GM19438 (cell line): ENCODE results near the gene GSK3A.

Experiments used
- ATAC-seq: cut with Tn5 transposase; IDR thresholded peaks from one replicate; pipeline ENCODE4 v1.9.1; 2021; ENCODE audit warnings: low read depth; ENCODE audit not compliant: unreplicated experiment

The GSK3A gene

GRCh38 chr19:42242512-42243409 is at the start of gene GSK3A:
Gene GSK3A (minus strand): TSS chr19:42242602. CDS start chr19:42242465, 137 bp downstream.
- ATAC-seq, result peak; percentile 61

- no peak for ATAC-seq
Observed at GRCh38 chr19:42291435-42291810, 49.0 kb upstream of the GSK3A start.

DNA sequence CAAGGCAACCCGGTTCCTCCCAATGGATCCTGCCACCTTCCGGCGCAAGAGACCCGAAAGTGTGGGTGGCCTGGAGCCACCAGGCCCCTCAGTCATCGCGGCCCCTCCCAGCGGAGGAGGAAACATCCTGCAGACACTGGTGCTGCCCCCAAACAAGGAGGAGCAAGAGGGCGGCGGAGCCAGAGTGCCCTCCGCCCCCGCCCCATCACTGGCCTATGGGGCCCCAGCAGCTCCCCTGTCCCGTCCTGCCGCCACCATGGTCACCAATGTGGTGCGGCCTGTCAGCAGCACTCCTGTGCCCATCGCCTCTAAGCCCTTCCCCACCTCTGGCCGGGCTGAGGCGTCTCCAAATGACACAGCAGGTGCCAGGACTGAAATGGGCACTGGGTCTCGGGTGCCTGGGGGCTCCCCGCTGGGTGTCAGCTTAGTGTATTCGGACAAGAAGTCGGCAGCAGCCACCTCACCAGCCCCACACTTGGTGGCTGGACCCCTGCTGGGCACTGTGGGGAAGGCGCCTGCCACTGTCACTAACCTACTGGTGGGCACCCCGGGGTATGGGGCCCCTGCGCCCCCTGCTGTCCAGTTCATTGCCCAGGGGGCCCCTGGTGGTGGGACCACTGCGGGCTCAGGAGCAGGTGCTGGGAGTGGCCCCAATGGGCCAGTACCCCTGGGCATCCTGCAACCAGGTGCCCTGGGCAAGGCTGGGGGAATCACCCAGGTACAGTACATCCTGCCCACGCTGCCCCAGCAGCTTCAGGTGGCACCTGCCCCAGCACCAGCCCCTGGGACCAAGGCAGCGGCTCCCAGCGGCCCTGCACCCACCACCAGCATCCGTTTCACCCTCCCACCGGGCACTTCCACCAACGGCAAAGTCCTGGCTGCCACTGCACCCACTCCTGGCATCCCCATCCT is 48.4 kb upstream of the GSK3A start:
- no peak for ATAC-seq

DNA sequence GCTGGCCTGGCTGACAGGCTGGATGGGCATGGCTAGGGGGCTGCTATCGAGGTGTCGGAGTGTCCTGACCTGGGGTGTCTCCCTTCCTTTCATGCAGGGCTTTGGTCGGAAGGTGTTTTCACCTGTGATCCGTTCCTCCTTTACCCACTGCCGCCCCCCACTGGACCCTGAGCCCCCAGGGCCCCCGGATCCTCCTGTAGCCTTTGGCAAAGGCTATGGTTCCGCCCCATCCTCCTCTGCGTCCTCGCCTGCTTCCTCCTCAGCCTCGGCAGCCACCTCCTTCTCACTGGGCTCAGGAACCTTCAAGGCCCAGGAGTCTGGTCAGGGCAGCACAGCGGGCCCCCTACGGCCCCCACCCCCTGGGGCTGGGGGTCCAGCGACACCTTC is 47.7 kb upstream of the GSK3A start:
- ATAC-seq, result no peak

GRCh38 chr19:42289556-42290041 is 47.2 kb upstream of the GSK3A start:
- ATAC-seq, result no peak

- ATAC-seq, result no peak
Observed at GRCh38 chr19:42288881-42289555, 46.6 kb upstream of the GSK3A start.

- no peak for ATAC-seq
Observed at GRCh38 chr19:42288387-42288786, 46.0 kb upstream of the GSK3A start.

GRCh38 chr19:42287827-42288107 is 45.4 kb upstream of the GSK3A start:
- ATAC-seq, result no peak

- no peak for ATAC-seq
Observed at GRCh38 chr19:42287017-42287826, 44.8 kb upstream of the GSK3A start.

- no peak for ATAC-seq
Observed at GRCh38 chr19:42286349-42287016, 44.1 kb upstream of the GSK3A start.

DNA sequence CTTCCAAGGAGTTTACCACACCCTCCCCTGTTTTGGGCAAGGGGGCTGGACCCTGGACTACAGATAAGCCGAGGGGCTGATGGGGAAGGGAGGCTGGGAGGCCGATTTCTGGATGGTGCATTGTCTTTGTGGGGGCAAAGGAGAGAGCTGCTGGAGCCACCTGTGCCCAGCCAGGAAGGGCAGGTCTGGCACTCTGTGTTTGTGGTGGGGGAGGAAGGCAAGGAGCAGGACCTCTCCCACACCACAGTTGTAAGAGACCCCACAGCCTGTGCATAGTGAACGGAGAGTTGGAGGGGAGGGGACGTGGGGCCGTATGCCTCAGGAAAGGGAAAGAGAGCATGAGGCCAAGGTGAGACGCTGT is 43.6 kb upstream of the GSK3A start:
- ATAC-seq, result no peak

DNA sequence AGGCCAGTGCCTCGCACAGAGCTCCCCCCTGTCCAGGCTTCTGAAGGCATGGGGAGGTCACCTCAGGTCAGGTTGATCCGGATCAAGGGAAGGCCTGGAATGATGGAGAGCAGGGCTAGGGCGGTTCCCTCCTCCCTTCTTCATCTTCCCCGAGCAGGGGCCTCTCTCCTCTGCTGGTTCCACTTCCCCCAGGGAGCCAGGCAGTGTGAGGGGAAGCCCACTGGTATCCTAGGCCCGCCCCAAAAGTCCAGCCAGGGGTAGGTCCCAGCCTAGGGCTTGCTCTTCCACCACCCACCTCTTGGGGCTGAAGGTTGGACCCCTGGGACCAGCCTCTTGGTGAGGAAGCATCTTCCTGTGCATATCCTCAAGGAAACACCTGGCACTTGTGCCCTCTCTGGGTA is 43.1 kb upstream of the GSK3A start:
- ATAC-seq, result no peak

- no peak for ATAC-seq
Observed at GRCh38 chr19:42284591-42285341, 42.4 kb upstream of the GSK3A start.

DNA sequence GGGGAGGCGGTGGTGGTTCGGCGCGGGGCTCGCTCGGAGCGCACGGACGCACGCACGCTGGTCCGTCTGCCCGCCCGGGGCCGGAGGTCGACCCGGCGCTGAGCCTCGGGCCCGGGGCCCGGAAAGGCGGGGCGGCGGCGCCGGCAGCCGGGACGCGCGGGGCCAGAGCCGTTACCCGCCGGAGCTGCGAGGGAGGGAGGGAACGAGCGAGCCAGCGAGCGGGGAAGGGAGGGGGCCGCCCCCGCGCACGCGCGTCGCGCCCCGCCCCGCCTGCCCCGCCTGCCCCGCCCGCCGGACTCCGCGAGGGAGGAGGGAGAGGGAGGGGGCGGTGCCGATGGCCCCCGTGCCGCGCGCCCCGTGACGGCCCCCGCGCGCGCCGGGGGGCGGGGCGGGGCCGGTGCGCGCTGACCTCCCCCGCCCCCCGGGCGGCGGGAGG is 41.7 kb upstream of the GSK3A start:
- ATAC-seq, result peak; percentile 25

- ATAC-seq, result peak; percentile 39
Observed at GRCh38 chr19:42283188-42284065, 41.0 kb upstream of the GSK3A start.

GRCh38 chr19:42282819-42283187 is 40.4 kb upstream of the GSK3A start:
- ATAC-seq, result no peak

- ATAC-seq, result no peak
Observed at GRCh38 chr19:42281827-42282762, 39.7 kb upstream of the GSK3A start.
